Nephron (organoid): ENCODE results near the gene LKAAEAR1.
A peak's percentile ranks its signal among the peaks of the same experiment; 100 is the strongest.
"Not testable (repeated sequence)": the region's sequence is repeated elsewhere in the genome, so short reads cannot be mapped to it uniquely, and the experiment has no call there.

ENCODE experiments used
- H3K27ac Mint-ChIP-seq, 3 experiments: 2 replicates each; pipeline ENCODE4 v1.8.0; 2020; ENCODE audit warnings: mixed read lengths in 3 of 3, mild to moderate bottlenecking in 2 of 3, moderate library complexity in 1 of 3
- H3K27me3 Mint-ChIP-seq: 2 replicates; pipeline ENCODE4 v1.8.0; 2021; ENCODE audit warnings: low read depth, mild to moderate bottlenecking, moderate library complexity, mixed read lengths
- H3K36me3 Mint-ChIP-seq: 2 replicates; pipeline ENCODE4 v1.8.0; 2020; ENCODE audit warnings: low read depth, mixed read lengths
- H3K4me1 Mint-ChIP-seq: 2 replicates; pipeline ENCODE4 v1.8.0; 2020; ENCODE audit warnings: mixed read lengths
- H3K4me3 Mint-ChIP-seq, 3 experiments: 2 replicates each; pipeline ENCODE4 v1.8.0; 2020; ENCODE audit warnings: mild to moderate bottlenecking in 3 of 3, mixed read lengths in 3 of 3, moderate library complexity in 2 of 3
- H3K9me3 Mint-ChIP-seq: 2 replicates; pipeline ENCODE4 v1.8.0; 2020; ENCODE audit warnings: mixed read lengths
- TF ChIP-seq, protein P1 (sequence below), 3 experiments: fragments of 200-600 bp; sonication (generic); IDR thresholded peaks; one replicate each; pipeline ENCODE4 v1.5.0; 2021; ENCODE audit warnings: antibody characterized with exemption in 3 of 3; ENCODE audit not compliant: unreplicated experiment in 3 of 3

LKAAEAR1 gene, protein sequence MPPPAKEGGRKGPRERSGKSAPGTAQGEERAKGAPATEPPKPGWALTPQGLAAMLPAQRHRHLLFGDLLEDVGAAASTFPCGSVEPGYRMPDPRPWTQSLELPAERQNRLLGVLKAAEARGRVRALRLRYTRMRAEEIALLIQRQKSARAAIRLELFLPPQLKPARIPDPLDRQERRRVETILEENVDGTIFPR

DNA sequence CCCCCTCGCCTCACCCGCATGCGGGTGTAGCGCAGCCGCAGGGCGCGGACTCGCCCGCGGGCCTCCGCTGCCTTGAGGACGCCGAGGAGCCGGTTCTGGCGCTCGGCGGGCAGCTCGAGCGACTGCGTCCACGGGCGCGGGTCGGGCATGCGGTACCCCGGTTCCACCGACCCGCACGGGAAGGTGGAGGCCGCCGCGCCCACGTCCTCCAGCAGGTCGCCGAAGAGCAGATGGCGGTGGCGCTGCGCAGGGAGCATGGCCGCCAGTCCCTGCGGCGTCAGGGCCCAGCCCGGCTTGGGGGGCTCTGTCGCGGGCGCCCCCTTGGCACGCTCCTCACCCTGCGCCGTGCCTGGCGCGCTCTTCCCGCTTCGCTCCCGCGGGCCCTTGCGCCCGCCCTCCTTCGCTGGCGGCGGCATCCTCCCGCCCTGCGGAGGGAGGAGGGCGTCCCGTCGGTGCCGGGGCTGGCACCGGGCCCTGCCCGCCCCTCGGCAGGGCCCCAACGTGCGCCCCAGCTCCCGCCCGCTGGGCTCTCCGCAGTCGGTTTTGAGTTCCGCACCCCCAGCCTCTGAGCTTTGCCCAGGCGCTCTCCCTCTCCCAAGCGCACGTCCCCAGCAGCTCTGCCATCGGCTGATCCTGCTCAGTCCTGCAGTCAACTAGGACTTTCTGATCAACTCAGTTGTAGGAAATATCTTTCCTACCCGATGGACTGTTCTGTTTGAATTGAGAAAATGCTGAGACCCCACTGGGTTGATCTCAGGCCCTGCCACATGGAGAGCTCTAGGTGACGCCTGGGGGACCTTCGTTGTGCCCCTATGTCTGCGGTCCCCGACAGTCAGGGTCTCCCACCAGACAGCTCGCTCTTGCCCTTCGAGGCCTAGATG is at the start of gene LKAAEAR1:
TSS of gene LKAAEAR1 (minus strand) at position 595 of the 881 bp plus-strand sequence. CDS start at position 416, 179 bp downstream.
- Mint-ChIP-seq H3K4me1 (peaks cover 15% of the 10 kb centered on the region), H3K27me3 (peaks cover 68% of the 10 kb centered on the region), H3K4me3 (peak within 1 kb of the TSS; percentile 83 to 92 (median 86)), H3K27ac (peak within 1 kb of the TSS in 1 of 3 experiments; percentile 56), H3K9me3 (peaks cover 10% of the 10 kb centered on the region), H3K36me3 (no peaks in the 10 kb centered on the region)
- TF ChIP-seq, protein P1, sequence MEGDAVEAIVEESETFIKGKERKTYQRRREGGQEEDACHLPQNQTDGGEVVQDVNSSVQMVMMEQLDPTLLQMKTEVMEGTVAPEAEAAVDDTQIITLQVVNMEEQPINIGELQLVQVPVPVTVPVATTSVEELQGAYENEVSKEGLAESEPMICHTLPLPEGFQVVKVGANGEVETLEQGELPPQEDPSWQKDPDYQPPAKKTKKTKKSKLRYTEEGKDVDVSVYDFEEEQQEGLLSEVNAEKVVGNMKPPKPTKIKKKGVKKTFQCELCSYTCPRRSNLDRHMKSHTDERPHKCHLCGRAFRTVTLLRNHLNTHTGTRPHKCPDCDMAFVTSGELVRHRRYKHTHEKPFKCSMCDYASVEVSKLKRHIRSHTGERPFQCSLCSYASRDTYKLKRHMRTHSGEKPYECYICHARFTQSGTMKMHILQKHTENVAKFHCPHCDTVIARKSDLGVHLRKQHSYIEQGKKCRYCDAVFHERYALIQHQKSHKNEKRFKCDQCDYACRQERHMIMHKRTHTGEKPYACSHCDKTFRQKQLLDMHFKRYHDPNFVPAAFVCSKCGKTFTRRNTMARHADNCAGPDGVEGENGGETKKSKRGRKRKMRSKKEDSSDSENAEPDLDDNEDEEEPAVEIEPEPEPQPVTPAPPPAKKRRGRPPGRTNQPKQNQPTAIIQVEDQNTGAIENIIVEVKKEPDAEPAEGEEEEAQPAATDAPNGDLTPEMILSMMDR (IDR thresholded peaks at IDR 0.05; ENCODE audit: unreplicated experiment in 3 of 3) = no peak

DNA sequence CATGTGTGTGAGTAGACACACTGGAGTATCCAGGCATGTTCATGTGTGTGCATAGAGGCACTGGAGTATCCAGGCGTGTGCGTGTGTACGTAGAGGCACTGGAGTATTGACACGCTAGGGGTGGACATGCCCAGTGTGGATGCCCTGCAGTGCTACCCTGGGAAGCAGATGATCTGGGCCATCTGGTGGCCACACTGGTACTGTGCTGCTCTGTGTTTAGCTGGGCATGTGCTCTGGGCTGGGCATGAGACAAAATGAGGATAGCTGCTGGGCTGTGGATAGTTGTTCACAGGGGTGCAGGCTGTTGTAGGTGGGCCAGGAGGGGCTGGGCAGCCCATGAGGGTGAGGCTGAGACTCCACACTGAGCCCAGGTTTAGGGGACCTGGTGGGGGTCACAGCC is 47.2 kb upstream of the LKAAEAR1 start:
- Mint-ChIP-seq H3K4me3 (no peak overlapping the region), H3K27ac (no peak overlapping the region), H3K4me1 (no peaks in the 10 kb centered on the region), H3K9me3 (peaks cover 6% of the 10 kb centered on the region), H3K27me3 (peaks cover 33% of the 10 kb centered on the region), H3K36me3 (no peaks in the 10 kb centered on the region)
- TF ChIP-seq, protein P1 (IDR thresholded peaks at IDR 0.05; ENCODE audit: unreplicated experiment in 3 of 3) = no peak

DNA sequence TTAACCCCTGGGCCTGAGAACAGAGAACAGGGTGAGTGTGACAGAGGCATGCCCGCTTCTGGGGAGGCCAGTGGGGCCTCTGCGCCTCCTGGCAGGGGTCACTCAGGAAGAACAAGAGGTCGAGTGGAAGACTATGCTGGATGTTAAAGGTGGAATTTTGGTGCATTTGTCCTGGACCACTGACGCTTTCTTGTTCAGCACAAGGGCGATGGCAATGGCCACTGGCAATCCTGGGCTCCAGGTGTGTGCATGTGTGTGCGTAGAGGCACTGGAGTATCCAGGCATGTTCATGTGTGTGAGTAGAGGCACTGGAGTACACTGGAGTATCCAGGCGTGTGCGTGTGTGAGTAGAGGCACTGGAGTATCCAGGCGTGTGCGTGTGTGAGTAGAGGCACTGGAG is 46.7 kb upstream of the LKAAEAR1 start:
- peaks cover 30% of the 10 kb centered on the region for H3K27me3 Mint-ChIP-seq
- H3K4me1 Mint-ChIP-seq = no peaks in the 10 kb centered on the region
- TF ChIP-seq, protein P1 (IDR thresholded peaks at IDR 0.05; ENCODE audit: unreplicated experiment in 3 of 3) = no peak
- no peaks in the 10 kb centered on the region for H3K36me3 Mint-ChIP-seq
- peaks cover 6% of the 10 kb centered on the region for H3K9me3 Mint-ChIP-seq
- no peak overlapping the region for H3K4me3 Mint-ChIP-seq
- H3K27ac Mint-ChIP-seq = no peak overlapping the region

DNA sequence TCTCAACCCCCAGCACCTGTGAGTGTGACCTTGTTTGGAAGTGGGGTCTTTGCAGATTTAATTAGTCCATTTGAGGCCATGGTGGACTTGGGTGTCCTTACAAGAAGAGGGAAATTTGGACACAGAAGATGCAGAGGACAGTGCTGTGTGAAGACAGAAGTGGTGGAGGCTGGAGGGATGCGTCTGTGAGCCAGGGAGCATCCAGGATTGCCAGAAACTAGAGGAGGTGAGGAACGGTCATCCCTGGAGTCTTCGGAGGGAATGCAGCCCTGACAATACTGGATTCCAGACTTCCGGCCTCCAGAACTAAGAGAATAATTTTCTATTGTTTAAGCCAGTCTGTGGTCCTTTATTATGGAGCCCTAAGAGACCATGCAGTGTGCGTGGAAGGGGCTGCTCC is 46.1 kb upstream of the LKAAEAR1 start:
- Mint-ChIP-seq H3K9me3 (peaks cover 6% of the 10 kb centered on the region), H3K27ac (no peak overlapping the region), H3K27me3 (peaks cover 24% of the 10 kb centered on the region), H3K4me3 (no peak overlapping the region), H3K4me1 (no peaks in the 10 kb centered on the region), H3K36me3 (no peaks in the 10 kb centered on the region)
- TF ChIP-seq, protein P1 (IDR thresholded peaks at IDR 0.05; ENCODE audit: unreplicated experiment in 3 of 3) = no peak

DNA sequence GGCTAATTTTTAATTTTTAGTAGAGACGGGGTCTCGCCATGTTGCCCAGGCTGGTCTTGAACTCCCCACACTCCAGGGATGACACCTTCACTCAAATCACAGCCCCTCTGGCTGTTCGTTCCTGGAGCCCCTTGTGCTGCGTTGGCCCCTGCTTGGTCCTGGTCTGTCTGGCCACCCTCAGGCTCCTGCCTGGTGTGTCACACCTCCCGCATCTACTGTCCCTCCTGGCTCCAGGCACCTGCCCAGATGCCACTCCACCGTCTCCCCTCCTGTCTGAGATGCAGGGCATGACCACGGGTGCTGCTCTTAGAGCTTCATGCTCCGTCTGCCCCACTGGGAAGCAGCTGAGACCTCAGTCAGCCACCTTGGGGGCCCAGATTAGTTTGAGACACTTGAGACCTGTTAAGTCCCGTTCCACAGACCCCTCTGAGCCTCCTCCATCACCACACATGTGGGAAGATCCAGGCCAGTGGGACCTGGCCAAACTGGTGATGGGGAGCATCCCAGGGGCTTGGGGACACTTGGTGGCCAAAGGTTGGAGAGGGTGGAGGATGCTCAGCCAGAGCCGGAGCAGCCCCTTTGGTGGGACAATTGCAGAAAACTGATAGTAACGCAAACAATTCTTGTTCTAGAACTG is 45.1 kb upstream of the LKAAEAR1 start:
- Mint-ChIP-seq H3K4me1 (no peaks in the 10 kb centered on the region), H3K27me3 (peaks cover 28% of the 10 kb centered on the region), H3K27ac (no peak overlapping the region), H3K4me3 (no peak overlapping the region), H3K36me3 (no peaks in the 10 kb centered on the region), H3K9me3 (peaks cover 6% of the 10 kb centered on the region)
- TF ChIP-seq, protein P1 (IDR thresholded peaks at IDR 0.05; ENCODE audit: unreplicated experiment in 3 of 3) = no peak

DNA sequence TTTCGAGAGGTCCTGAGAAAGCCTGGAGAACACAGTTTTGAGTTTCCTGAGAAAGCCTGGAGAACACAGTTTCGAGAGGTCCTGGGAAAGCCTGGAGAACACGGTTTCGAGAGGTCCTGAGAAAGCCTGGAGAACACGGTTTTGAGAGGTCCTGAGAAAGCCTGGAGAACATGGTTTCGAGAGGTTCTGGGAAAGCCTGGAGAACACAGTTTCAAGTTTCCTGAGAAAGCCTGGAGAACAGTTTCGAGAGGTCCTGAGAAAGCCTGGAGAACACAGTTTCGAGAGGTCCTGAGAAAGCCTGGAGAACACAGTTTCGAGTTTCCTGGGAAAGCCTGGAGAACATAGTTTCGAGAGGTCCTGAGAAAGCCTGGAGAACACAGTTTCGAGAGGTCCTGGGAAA is 39.3 kb upstream of the LKAAEAR1 start:
- not testable (repeated sequence) for H3K4me1 Mint-ChIP-seq, H3K9me3 Mint-ChIP-seq, H3K36me3 Mint-ChIP-seq, H3K4me3 Mint-ChIP-seq, H3K27ac Mint-ChIP-seq
- peaks cover 41% of the 10 kb centered on the region for H3K27me3 Mint-ChIP-seq

DNA sequence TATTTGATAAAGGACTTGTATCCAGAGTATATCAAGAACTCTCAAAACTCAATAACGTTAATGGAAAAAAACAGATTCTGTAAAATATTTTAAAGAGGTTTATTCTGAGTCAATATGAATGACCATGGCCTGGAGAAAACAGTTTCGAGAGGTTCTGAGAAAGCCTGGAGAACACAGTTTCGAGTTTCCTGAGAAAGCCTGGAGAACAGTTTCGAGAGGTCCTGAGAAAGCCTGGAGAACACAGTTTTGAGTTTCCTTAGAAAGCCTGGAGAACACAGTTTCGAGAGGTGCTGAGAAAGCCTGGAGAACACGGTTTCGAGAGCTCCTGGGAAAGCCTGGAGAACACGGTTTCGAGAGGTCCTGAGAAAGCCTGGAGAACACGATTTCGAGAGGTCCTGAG is 38.7 kb upstream of the LKAAEAR1 start:
- not testable (repeated sequence) for H3K9me3 Mint-ChIP-seq, H3K36me3 Mint-ChIP-seq, H3K4me3 Mint-ChIP-seq, H3K4me1 Mint-ChIP-seq, H3K27ac Mint-ChIP-seq
- H3K27me3 Mint-ChIP-seq = peaks cover 37% of the 10 kb centered on the region
